Endothelial cell of umbilical vein (primary cell): ENCODE data around the gene CHD5. TPM values are rescaled to one million over a fixed set of nuclear protein-coding genes. Genes with fewer than 3 reads are reported as not detected.

ENCODE experiments used
- BruUV-seq: library from RNA; stranded (reverse); fragments of 400-500 nt; replicated peaks from 2 replicates; lab custom pipeline; 2021; lab: Mats Ljungman, UMichigan
- CTCF ChIA-PET: fragments of 300-600, 350-600 bp; sonication (Branson Sonifier 250); formaldehyde crosslinking; loops from one replicate; lab custom pipeline; 2021; ENCODE audit warnings: antibody characterized with exemption, inconsistent platforms; lab: Charles Lee
- POLR2A ChIA-PET: fragments of 300-600, 350-600 bp; sonication (Branson Sonifier 250); formaldehyde crosslinking; loops from one replicate; lab custom pipeline; 2021; ENCODE audit warnings: antibody characterized with exemption, inconsistent platforms; lab: Charles Lee
- DNase-seq: peaks from one replicate; pipeline ENCODE4 v3.0.0-alpha.2; 2011; ENCODE audit warnings: low read depth, low spot score
- FAIRE-seq: peaks from 2 replicates; lab custom pipeline; 2011; peaks lifted over from hg19 to GRCh38; lab: Jason Lieb, UNC
- H2AFZ ChIP-seq: 2 replicates; pipeline ENCODE4 v1.6.0; 2012; ENCODE audit warnings: low read depth, low read length, control low read depth, inconsistent platforms
- H3K27ac ChIP-seq: 2 replicates; pipeline ENCODE4 v1.5.1; 2011; ENCODE audit warnings: low read depth, mild to moderate bottlenecking, control low read depth, low read length, moderate library complexity; ENCODE audit not compliant: insufficient read depth
- H3K27me3 ChIP-seq, 2 experiments: 2 replicates each; pipeline versions ENCODE4 v1.6.0 to v1.6.1; 2011; ENCODE audit warnings: low read length in 2 of 2, mixed read lengths in 1 of 2; ENCODE audit not compliant: control insufficient read depth in 2 of 2, insufficient read depth in 2 of 2
- H3K36me3 ChIP-seq, 2 experiments: 2 replicates in 1 of 2; 3 replicates in 1 of 2; pipeline ENCODE4 v1.5.1; 2011; ENCODE audit warnings: low read length in 2 of 2, mild to moderate bottlenecking in 1 of 2, moderate library complexity in 1 of 2; ENCODE audit not compliant: control insufficient read depth in 2 of 2, insufficient read depth in 2 of 2; ENCODE audit errors: extremely low read depth in 1 of 2
- H3K4me1 ChIP-seq: 3 replicates; pipeline ENCODE4 v1.5.1; 2011; ENCODE audit warnings: mild to moderate bottlenecking, low read length; ENCODE audit not compliant: control insufficient read depth, insufficient read depth; ENCODE audit errors: extremely low read depth
- H3K4me2 ChIP-seq: 2 replicates; pipeline ENCODE4 v1.6.1; 2011; ENCODE audit warnings: low read length, control low read depth, mixed read lengths; ENCODE audit not compliant: insufficient read depth
- H3K4me3 ChIP-seq, 3 experiments: fragments of 200-600 bp in 1 of 3; sonication (generic), shearing (Covaris generic) in 1 of 3; replicated peaks in 1 of 3; 2 replicates each; pipeline ENCODE4 v1.5.1; 2011 to 2016; ENCODE audit warnings: control low read depth in 3 of 3, low read length in 3 of 3, mild to moderate bottlenecking in 2 of 3, inconsistent platforms in 1 of 3, low read depth in 1 of 3, moderate library complexity in 1 of 3; ENCODE audit not compliant: insufficient read depth in 1 of 3
- H3K79me2 ChIP-seq: 2 replicates; pipeline ENCODE4 v1.6.0; 2012; ENCODE audit warnings: low read length, inconsistent platforms; ENCODE audit not compliant: control insufficient read depth, insufficient read depth
- H3K9ac ChIP-seq: replicated peaks from 2 replicates; pipeline ENCODE3; 2011; ENCODE audit warnings: low read length, control low read depth; ENCODE audit not compliant: insufficient read depth; ENCODE audit errors: extremely low read depth
- H3K9me1 ChIP-seq: replicated peaks from 3 replicates; pipeline ENCODE4 v1.6.0; 2011; ENCODE audit warnings: mild to moderate bottlenecking, low read length; ENCODE audit not compliant: control insufficient read depth, insufficient read depth; ENCODE audit errors: extremely low read depth
- H3K9me3 ChIP-seq: replicated peaks from 2 replicates; pipeline ENCODE4 v1.5.1; 2012; ENCODE audit warnings: low read length, inconsistent platforms; ENCODE audit not compliant: control insufficient read depth, insufficient read depth
- H4K20me1 ChIP-seq: replicated peaks from 2 replicates; pipeline ENCODE3; 2011; ENCODE audit warnings: mild to moderate bottlenecking, low read length; ENCODE audit not compliant: control insufficient read depth, insufficient read depth; ENCODE audit errors: extremely low read depth
- EZH2 ChIP-seq: IDR thresholded peaks from 2 replicates; pipeline ENCODE4 v1.6.1; 2012; ENCODE audit warnings: borderline replicate concordance, low read depth, mild to moderate bottlenecking, moderate library complexity, low read length, inconsistent platforms; ENCODE audit not compliant: severe bottlenecking
- FOS ChIP-seq: IDR thresholded peaks from 2 replicates; pipeline ENCODE4 v1.6.1; 2011; ENCODE audit warnings: mild to moderate bottlenecking, low read length, moderate library complexity, borderline replicate concordance; ENCODE audit not compliant: insufficient read depth
- GATA2 ChIP-seq: IDR thresholded peaks from 2 replicates; pipeline ENCODE4 v1.7.0; 2011; ENCODE audit warnings: low read depth, mild to moderate bottlenecking, moderate library complexity, mixed read lengths, low read length; ENCODE audit not compliant: insufficient read length, insufficient read depth
- JUN ChIP-seq: IDR thresholded peaks from 2 replicates; pipeline ENCODE4 v1.6.1; 2011; ENCODE audit warnings: borderline replicate concordance, low read depth; ENCODE audit not compliant: insufficient read length, insufficient read depth
- MAX ChIP-seq: IDR thresholded peaks from 2 replicates; pipeline ENCODE4 v1.6.1; 2011; ENCODE audit not compliant: insufficient read depth, insufficient read length
- MYC ChIP-seq: IDR thresholded peaks from one replicate; pipeline ENCODE4 v1.6.1; 2011; ENCODE audit warnings: mild to moderate bottlenecking, low read depth, low read length
- POLR2A ChIP-seq: IDR thresholded peaks from 2 replicates; pipeline ENCODE4 v1.6.1; 2012; ENCODE audit warnings: low read depth, mild to moderate bottlenecking, control low read depth, low read length
- POLR2AphosphoS5 ChIP-seq: IDR thresholded peaks from 2 replicates; pipeline ENCODE4 v1.6.1; 2012; ENCODE audit warnings: low read depth, mild to moderate bottlenecking, control low read depth, low read length, moderate library complexity; ENCODE audit not compliant: insufficient read depth
- dilution Hi-C: fragments of 300-500 bp; cut with MboI; formaldehyde crosslinking; loops from one replicate; pipeline ENCODE4 v1.15.0; 2019; ENCODE audit warnings: low sequenced_read_pairs; ENCODE audit not compliant: extremely low pct_ligation_motif_present
- intact Hi-C: fragments of 100-400 bp; cut with micrococcal nuclease; formaldehyde crosslinking; loops from one replicate; pipeline ENCODE4 v1.10.0; 2022
- polyA plus RNA-seq, 4 experiments: library from polyadenylated mRNA; depleted of rRNA in 3 of 4; stranded (reverse) in 3 of 4; unstranded in 1 of 4; fragments of >200 nt; gene quantifications; 2 replicates each; pipeline versions ENCODE4 v1.2.1 to v1.2.3, GENCODE V29; 2011 to 2012; ENCODE audit warnings: missing spikeins in 1 of 4
- total RNA-seq: library from RNA; stranded (reverse); gene quantifications from 2 replicates; pipeline ENCODE4 v1.2.3, GENCODE V29; 2021
- TF ChIP-seq, protein P1 (sequence below), 2 donors: IDR thresholded peaks; 1 replicate in 1 of 2; 2 replicates in 1 of 2; pipeline ENCODE4 v1.5.1; 2011; ENCODE audit warnings: low read length in 2 of 2, mild to moderate bottlenecking in 2 of 2, moderate library complexity in 2 of 2, control low read depth in 1 of 2, inconsistent platforms in 1 of 2, low read depth in 1 of 2; ENCODE audit not compliant: insufficient read depth in 1 of 2; ENCODE audit errors: extremely low read depth in 1 of 2

The CHD5 gene
- total and polyA plus RNA-seq, 2 donors (not counting 3 experiments of a cell fraction or from before 2014, with no cell fraction given) = 0.04 to 0.11 TPM

GRCh38 chr1:6142734-6143133, 37.4 kb downstream of the CHD5 start:
- Histone ChIP-seq H3K36me3 (no peaks in the 10 kb centered on the region), H4K20me1 (no peaks in the 10 kb centered on the region), H3K9me3 (no peaks in the 10 kb centered on the region), H3K9ac (no peak overlapping the region), H3K4me1 (no peaks in the 10 kb centered on the region), H3K4me2 (no peak overlapping the region), H3K27ac (no peak overlapping the region), H2AFZ (no peak overlapping the region), H3K79me2 (no peaks in the 10 kb centered on the region), H3K4me3 (no peak overlapping the region), H3K27me3 (no peaks in the 10 kb centered on the region), H3K9me1 (no peaks in the 10 kb centered on the region)
- dilution Hi-C loops = no loop called here
- intact Hi-C loops = no loop called here
- no TSS peak for BruUV-seq
- POLR2A ChIA-PET = no interaction called here
- CTCF ChIA-PET = no interaction called here
- no peak for FAIRE-seq
- no peak for TF ChIP-seq JUN
- TF ChIP-seq FOS = no peak
- TF ChIP-seq MAX = no peak
- DNase-seq = no peak

GRCh38 chr1:6142036-6142621, 38.0 kb downstream of the CHD5 start:
- H3K9me3 ChIP-seq = no peaks in the 10 kb centered on the region
- FAIRE-seq (no peak), DNase-seq (no peak)
- no peak overlapping the region for H3K4me3 ChIP-seq
- H3K9me1 ChIP-seq = no peaks in the 10 kb centered on the region
- H3K36me3 ChIP-seq = no peaks in the 10 kb centered on the region
- TF ChIP-seq EZH2 (no peak), MAX (no peak), FOS (no peak), POLR2AphosphoS5 (no peak), JUN (no peak), MYC (no peak), GATA2 (no peak), POLR2A (no peak)
- TF ChIP-seq, protein P1, sequence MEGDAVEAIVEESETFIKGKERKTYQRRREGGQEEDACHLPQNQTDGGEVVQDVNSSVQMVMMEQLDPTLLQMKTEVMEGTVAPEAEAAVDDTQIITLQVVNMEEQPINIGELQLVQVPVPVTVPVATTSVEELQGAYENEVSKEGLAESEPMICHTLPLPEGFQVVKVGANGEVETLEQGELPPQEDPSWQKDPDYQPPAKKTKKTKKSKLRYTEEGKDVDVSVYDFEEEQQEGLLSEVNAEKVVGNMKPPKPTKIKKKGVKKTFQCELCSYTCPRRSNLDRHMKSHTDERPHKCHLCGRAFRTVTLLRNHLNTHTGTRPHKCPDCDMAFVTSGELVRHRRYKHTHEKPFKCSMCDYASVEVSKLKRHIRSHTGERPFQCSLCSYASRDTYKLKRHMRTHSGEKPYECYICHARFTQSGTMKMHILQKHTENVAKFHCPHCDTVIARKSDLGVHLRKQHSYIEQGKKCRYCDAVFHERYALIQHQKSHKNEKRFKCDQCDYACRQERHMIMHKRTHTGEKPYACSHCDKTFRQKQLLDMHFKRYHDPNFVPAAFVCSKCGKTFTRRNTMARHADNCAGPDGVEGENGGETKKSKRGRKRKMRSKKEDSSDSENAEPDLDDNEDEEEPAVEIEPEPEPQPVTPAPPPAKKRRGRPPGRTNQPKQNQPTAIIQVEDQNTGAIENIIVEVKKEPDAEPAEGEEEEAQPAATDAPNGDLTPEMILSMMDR (IDR thresholded peaks at IDR 0.05; ENCODE audit: extremely low read depth in 1 of 2, insufficient read depth in 1 of 2, low read depth in 1 of 2, low read length in 2 of 2) = no peak
- H3K9ac ChIP-seq = no peak overlapping the region
- no peaks in the 10 kb centered on the region for H3K27me3 ChIP-seq
- no peak overlapping the region for H3K27ac ChIP-seq
- H3K79me2 ChIP-seq = no peaks in the 10 kb centered on the region
- no peaks in the 10 kb centered on the region for H3K4me1 ChIP-seq
- POLR2A ChIA-PET = no interaction called here
- H2AFZ ChIP-seq = no peak overlapping the region
- dilution Hi-C loops = no loop called here
- intact Hi-C loops = no loop called here
- CTCF ChIA-PET = no interaction called here
- H3K4me2 ChIP-seq = no peak overlapping the region
- no TSS peak for BruUV-seq
- no peaks in the 10 kb centered on the region for H4K20me1 ChIP-seq
